ENCODE measurements around the gene KRTAP5-6. TPM values are rescaled to one million over a fixed set of nuclear protein-coding genes. Genes with fewer than 3 reads are reported as not detected.
"Not testable (repeated sequence)": the region's sequence is repeated elsewhere in the genome, so short reads cannot be mapped to it uniquely, and the experiment has no call there.

KRTAP5-6 gene
- total RNA-seq, 2 donors from 2014 or later = not detected

GRCh38 chr11:1682225-1682905, 14.6 kb upstream of the KRTAP5-6 start:
- WGBS, 2 donors = 33 to 37% methylated on average over 15 of the region's 15 CpGs
- intact Hi-C loops (cut with DNase I) = no loop called here
- peak; percentile 40 for ATAC-seq

DNA sequence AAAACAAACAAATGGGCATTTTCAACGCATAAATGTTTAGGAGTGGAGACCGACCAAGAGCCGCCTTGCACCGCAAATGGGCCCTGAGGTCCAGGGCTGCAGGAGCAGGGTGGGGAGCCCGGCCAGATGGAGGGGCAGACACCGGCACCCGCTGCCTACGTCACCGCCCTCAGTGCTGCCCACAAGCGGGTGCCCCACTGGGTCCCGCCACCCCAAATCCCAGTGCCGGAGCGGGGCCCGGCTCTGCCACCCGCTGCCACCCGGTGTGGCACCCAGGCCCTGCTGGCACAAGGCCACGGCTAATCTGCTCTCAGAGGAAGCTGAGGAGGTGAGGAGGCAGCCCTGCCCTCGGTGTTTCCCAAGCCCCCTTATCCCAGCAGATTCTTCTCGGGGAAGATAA, 13.8 kb upstream of the KRTAP5-6 start:
- H3K27ac ChIP-seq; H3K36me3 ChIP-seq (replicated peaks in 1 of 2; ENCODE audit: insufficient read depth in 1 of 2, low read depth in 2 of 2); H3K9me3 ChIP-seq; H3K27me3 ChIP-seq; H3K4me3 ChIP-seq; DNase-seq; ATAC-seq; intact Hi-C loops (cut with DNase I); H3K4me1 ChIP-seq: not testable (repeated sequence)
- WGBS, 2 donors = 72 to 74% methylated on average over 11 to 19 of the region's 19 CpGs

More at GRCh38 chr11:1682225-1682905, 14.6 kb upstream of the KRTAP5-6 start:
- no peaks in the 10 kb centered on the region for H3K4me1 ChIP-seq
- H3K4me3 ChIP-seq = no peak overlapping the region
- no peaks in the 10 kb centered on the region for H3K36me3 ChIP-seq (replicated peaks in 1 of 2; ENCODE audit: insufficient read depth in 1 of 2, low read depth in 2 of 2)
- TF ChIP-seq CTCF (IDR thresholded peaks at IDR 0.05) (no peak), POLR2A (IDR thresholded peaks at IDR 0.05) (no peak)
- DNase-seq = no peak
- H3K27ac ChIP-seq = no peak overlapping the region
- no peaks in the 10 kb centered on the region for H3K27me3 ChIP-seq
- no peaks in the 10 kb centered on the region for H3K9me3 ChIP-seq

DNA sequence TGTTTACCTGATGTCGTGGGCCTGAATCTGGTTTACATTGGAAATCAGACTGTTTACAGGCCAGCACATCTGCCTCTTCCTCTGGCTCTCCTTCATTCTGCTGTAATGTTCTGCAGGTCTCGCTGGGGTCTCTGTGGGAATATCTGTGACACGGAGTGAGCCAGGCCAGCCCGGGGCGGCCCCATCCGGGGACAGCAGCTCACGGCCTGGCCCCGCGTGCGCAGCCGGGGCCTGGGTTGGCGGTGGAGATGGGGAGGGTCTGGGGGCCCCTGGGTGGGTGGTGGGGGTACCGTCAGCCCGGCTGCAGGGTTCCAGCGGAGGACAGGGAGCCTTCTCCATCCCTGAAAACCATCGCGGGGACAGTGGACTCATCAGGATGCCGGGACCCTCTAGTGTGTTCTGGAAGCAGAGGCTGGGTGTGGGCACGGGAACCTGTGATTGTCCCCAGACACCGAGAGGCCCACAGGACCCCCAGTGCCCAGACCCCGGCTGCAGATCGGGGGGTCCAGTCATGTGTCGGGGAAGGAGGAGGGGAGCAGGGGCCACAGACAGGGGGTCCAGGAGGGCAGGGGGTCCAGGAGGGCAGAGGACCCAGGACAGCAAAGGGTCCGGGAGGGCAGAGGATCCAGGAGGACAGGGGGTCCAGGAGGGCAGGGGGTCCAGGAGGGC, 13.0 kb upstream of the KRTAP5-6 start:
- H3K27me3 ChIP-seq; intact Hi-C loops (cut with DNase I); H3K9me3 ChIP-seq; H3K36me3 ChIP-seq (replicated peaks in 1 of 2; ENCODE audit: insufficient read depth in 1 of 2, low read depth in 2 of 2); H3K4me1 ChIP-seq; ATAC-seq; DNase-seq; H3K4me3 ChIP-seq; H3K27ac ChIP-seq: not testable (repeated sequence)
- WGBS, 2 donors = 75% methylated on average over 4 of the region's 24 CpGs; no CpG with 5 or more reads in 1 of the 2 donors

GRCh38 chr11:1684886-1685874, 11.8 kb upstream of the KRTAP5-6 start:
- H3K4me1 ChIP-seq; H3K27me3 ChIP-seq; H3K9me3 ChIP-seq; intact Hi-C loops (cut with DNase I); H3K4me3 ChIP-seq; DNase-seq; H3K27ac ChIP-seq; H3K36me3 ChIP-seq (replicated peaks in 1 of 2; ENCODE audit: insufficient read depth in 1 of 2, low read depth in 2 of 2); ATAC-seq: not testable (repeated sequence)
- WGBS, 2 donors = 65 to 70% methylated on average over 7 to 12 of the region's 18 CpGs

GRCh38 chr11:1686220-1686619, 10.8 kb upstream of the KRTAP5-6 start:
- H3K27ac ChIP-seq; H3K36me3 ChIP-seq (replicated peaks in 1 of 2; ENCODE audit: insufficient read depth in 1 of 2, low read depth in 2 of 2); intact Hi-C loops (cut with DNase I); ATAC-seq; DNase-seq; H3K9me3 ChIP-seq; H3K4me3 ChIP-seq; H3K27me3 ChIP-seq; H3K4me1 ChIP-seq: not testable (repeated sequence)
- WGBS, 2 donors = 65 to 80% methylated on average over 10 to 11 of the region's 15 CpGs

- ATAC-seq; H3K4me3 ChIP-seq; H3K27me3 ChIP-seq; H3K27ac ChIP-seq; intact Hi-C loops (cut with DNase I); H3K4me1 ChIP-seq; DNase-seq; H3K36me3 ChIP-seq (replicated peaks in 1 of 2; ENCODE audit: insufficient read depth in 1 of 2, low read depth in 2 of 2); H3K9me3 ChIP-seq: not testable (repeated sequence)
- WGBS, 2 donors = 66 to 75% methylated on average over 18 to 19 of the region's 19 CpGs
Measured at GRCh38 chr11:1688336-1688947, 8.6 kb upstream of the KRTAP5-6 start.

- H3K9me3 ChIP-seq; DNase-seq; H3K27me3 ChIP-seq; H3K4me3 ChIP-seq; H3K36me3 ChIP-seq (replicated peaks in 1 of 2; ENCODE audit: insufficient read depth in 1 of 2, low read depth in 2 of 2); ATAC-seq; H3K27ac ChIP-seq: not testable (repeated sequence)
- 61% methylated on average over 23 of the region's 32 CpGs; no CpG with 5 or more reads in 1 of the 2 donors for WGBS, 2 donors
- peaks cover 15% of the 10 kb centered on the region for H3K4me1 ChIP-seq
- intact Hi-C loops (cut with DNase I) = loop anchor here (5.0 kb wide), 1 partner anchor 463 kb away; no protein-coding TSS in a partner anchor
Measured at GRCh38 chr11:1689250-1690166, 7.5 kb upstream of the KRTAP5-6 start.

All from body of pancreas (tissue), 4 donors.